B cell (primary cell): Measurements from ENCODE around the gene HIBADH. TPM values are rescaled to one million over a fixed set of nuclear protein-coding genes. Genes with fewer than 3 reads are reported as not detected.

Experiments used
- ATAC-seq: fragments of 200-7000 bp; cut with Tn5 transposase; one replicate; pipeline ENCODE4 v1.10.0; 2021; ENCODE audit warnings: low read depth, mild to moderate bottlenecking, moderate number of reproducible peaks, moderate library complexity
- CTCF ChIA-PET: fragments of 350-600 bp; sonication (Branson Sonifier 250); formaldehyde crosslinking; loops from one replicate; lab custom pipeline; 2021; ENCODE audit warnings: antibody characterized with exemption, inconsistent platforms; lab: Charles Lee
- POLR2A ChIA-PET: fragments of 350-600 bp; sonication (Branson Sonifier 250); formaldehyde crosslinking; loops from one replicate; lab custom pipeline; 2021; ENCODE audit warnings: antibody characterized with exemption; lab: Charles Lee
- DNase-seq: peaks from one replicate; pipeline ENCODE4 v3.0.0; 2013
- H2AFZ ChIP-seq: 2 replicates; pipeline ENCODE4 v1.6.1; 2012; ENCODE audit warnings: mild to moderate bottlenecking, low read depth, low read length; ENCODE audit not compliant: insufficient read depth, poor library complexity, severe bottlenecking
- H3K27ac ChIP-seq, 2 donors: 1 replicate in 1 of 2; 2 replicates in 1 of 2; pipeline ENCODE4 v1.5.1; 2012 to 2013; ENCODE audit warnings: low read length in 2 of 2, mild to moderate bottlenecking in 2 of 2, moderate library complexity in 1 of 2
- H3K27me3 ChIP-seq, 4 experiments: fragments of 200-600 bp in 1 of 4; sonication (generic) in 1 of 4; replicated peaks in 1 of 4; 1 replicate in 2 of 4; 2 replicates in 2 of 4; pipeline versions ENCODE4 v1.6.1 to v1.7.0; 2013 to 2016; ENCODE audit warnings: low read length in 3 of 4, mild to moderate bottlenecking in 2 of 4, mixed read lengths in 1 of 4, moderate library complexity in 1 of 4; ENCODE audit not compliant: insufficient read depth in 4 of 4, control insufficient read depth in 3 of 4; ENCODE audit errors: control extremely low read depth in 1 of 4
- H3K36me3 ChIP-seq, 2 experiments: replicated peaks in 1 of 2; 1 replicate in 1 of 2; 2 replicates in 1 of 2; pipeline versions ENCODE4 v1.6.1 to v1.7.1; 2013; ENCODE audit warnings: low read length in 1 of 2; ENCODE audit not compliant: insufficient read depth in 2 of 2, control insufficient read depth in 1 of 2; ENCODE audit errors: control extremely low read depth in 1 of 2, extremely low read depth in 1 of 2
- H3K4me1 ChIP-seq, 2 donors: fragments of 200-600 bp in 1 of 2; sonication (generic) in 1 of 2; 1 replicate in 1 of 2; 2 replicates in 1 of 2; pipeline versions ENCODE4 v1.5.1 to v1.6.1; 2013 to 2017; ENCODE audit warnings: low read length in 2 of 2; ENCODE audit not compliant: control insufficient read depth in 2 of 2, insufficient read depth in 2 of 2
- H3K4me2 ChIP-seq: replicated peaks from 2 replicates; pipeline ENCODE3; 2012; ENCODE audit warnings: mild to moderate bottlenecking, low read depth, low read length; ENCODE audit not compliant: poor library complexity, severe bottlenecking
- H3K4me3 ChIP-seq, 5 experiments: fragments of 200-600 bp in 1 of 5; sonication (generic) in 1 of 5; 1 replicate in 3 of 5; 2 replicates in 2 of 5; pipeline versions ENCODE4 v1.5.1 to v1.7.0; 2011 to 2016; ENCODE audit warnings: low read length in 4 of 5, mild to moderate bottlenecking in 4 of 5, low read depth in 2 of 5, control low read depth in 1 of 5, moderate library complexity in 1 of 5; ENCODE audit not compliant: insufficient read depth in 1 of 5; ENCODE audit errors: control extremely low read depth in 1 of 5, extremely low read depth in 1 of 5
- H3K79me2 ChIP-seq: fragments of 200-600 bp; sonication (generic); one replicate; pipeline ENCODE4 v1.6.0; 2016; ENCODE audit warnings: low read length; ENCODE audit not compliant: control insufficient read depth, insufficient read depth
- H3K9ac ChIP-seq: fragments of 200-600 bp; sonication (generic); 2 replicates; pipeline ENCODE4 v1.6.1; 2017; ENCODE audit warnings: mild to moderate bottlenecking, low read length, moderate library complexity
- H3K9me3 ChIP-seq, 3 donors: one replicate each; pipeline versions ENCODE4 v1.6.1 to v1.7.1; 2013; ENCODE audit warnings: low read length in 2 of 3; ENCODE audit not compliant: control insufficient read depth in 2 of 3, insufficient read depth in 1 of 3; ENCODE audit errors: control extremely low read depth in 1 of 3
- H4K20me1 ChIP-seq: 2 replicates; pipeline ENCODE4 v1.6.0; 2012; ENCODE audit warnings: mild to moderate bottlenecking, low read length; ENCODE audit not compliant: insufficient read depth, control insufficient read depth, poor library complexity, severe bottlenecking
- H3K27ac Mint-ChIP-seq: one replicate; pipeline ENCODE4 v1.8.0; 2021; ENCODE audit warnings: mixed read lengths
- H3K27me3 Mint-ChIP-seq: one replicate; pipeline ENCODE4 v1.8.0; 2021; ENCODE audit warnings: mixed read lengths
- H3K4me1 Mint-ChIP-seq: one replicate; pipeline ENCODE4 v1.8.0; 2021; ENCODE audit warnings: mixed read lengths
- H3K4me3 Mint-ChIP-seq: one replicate; pipeline ENCODE4 v1.8.0; 2021; ENCODE audit warnings: mixed read lengths
- H3K9me3 Mint-ChIP-seq: one replicate; pipeline ENCODE4 v1.8.0; 2022; ENCODE audit warnings: mixed read lengths; ENCODE audit not compliant: insufficient read depth
- CTCF ChIP-seq: fragments of 200-600 bp; IDR thresholded peaks from one replicate; pipeline ENCODE4 v1.8.0; 2022; ENCODE audit warnings: antibody characterized with exemption, mild to moderate bottlenecking
- EZH2 ChIP-seq: IDR thresholded peaks from 2 replicates; pipeline ENCODE4 v1.6.1; 2012; ENCODE audit warnings: borderline replicate concordance, low read depth, mild to moderate bottlenecking, moderate library complexity, low read length; ENCODE audit not compliant: insufficient read depth, poor library complexity, severe bottlenecking
- WGBS: methylation state at CpG from one replicate; pipeline ENCODE4 v1.1.5; 2013; ENCODE audit warnings: missing lambda C conversion rate; ENCODE audit not compliant: insufficient coverage; 5-methylcytosine and 5-hydroxymethylcytosine counted together
- intact Hi-C: fragments of 100-400 bp; cut with micrococcal nuclease; formaldehyde crosslinking; loops from one replicate; pipeline ENCODE4 v1.10.0; 2022
- polyA plus RNA-seq: library from polyadenylated mRNA; depleted of rRNA; stranded (reverse); fragments of >200 nt; gene quantifications from 2 replicates; pipeline ENCODE4 v1.2.3, GENCODE V29; 2012
- total RNA-seq, 2 donors: library from RNA; stranded (reverse); fragments of 120-200 nt in 1 of 2; gene quantifications; 1 replicate in 1 of 2; 2 replicates in 1 of 2; pipeline versions ENCODE4 v1.2.3 to v1.2.4, GENCODE V29; 2013 to 2022

The HIBADH gene
- total and polyA plus RNA-seq, 2 donors (not counting 1 experiment from before 2014, with no cell fraction given): 6.9 to 14.1 TPM

GRCh38 chr7:27689150-27689549 lies 26.5 kb upstream of the HIBADH start:
- intact Hi-C loops: loop anchor here (2.0 kb wide), 2 partner anchors 86 to 94 kb away; no protein-coding TSS in a partner anchor

GRCh38 chr7:27688646-27689045 lies 26.0 kb upstream of the HIBADH start:
- TF ChIP-seq EZH2 (no peak), CTCF (no peak)
- no peak overlapping the region for H3K4me3 Mint-ChIP-seq

More at GRCh38 chr7:27689150-27689549, 26.5 kb upstream of the HIBADH start:
- Histone ChIP-seq H3K4me1 (no peaks in the 10 kb centered on the region), H4K20me1 (no peaks in the 10 kb centered on the region), H3K4me2 (no peak overlapping the region), H2AFZ (no peak overlapping the region), H3K27ac (no peak overlapping the region), H3K4me3 (no peak overlapping the region), H3K36me3 (no peaks in the 10 kb centered on the region), H3K9me3 (no peaks in the 10 kb centered on the region), H3K9ac (no peak overlapping the region), H3K79me2 (no peaks in the 10 kb centered on the region), H3K27me3 (no peaks in the 10 kb centered on the region)
- 82% methylated on average over 1 of the region's 1 CpG for WGBS
- ChIA-PET CTCF (interaction anchor here (1.1 to 2.2 kb wide), 4 partner anchors 85 to 232 kb away, joined by 3 to 11 read pairs (median 6); no protein-coding TSS in a partner anchor), POLR2A (no interaction called here)
- Mint-ChIP-seq H3K27ac (no peak overlapping the region), H3K27me3 (peaks cover 8% of the 10 kb centered on the region), H3K4me3 (no peak overlapping the region), H3K4me1 (no peaks in the 10 kb centered on the region), H3K9me3 (peaks cover 6% of the 10 kb centered on the region)
- TF ChIP-seq EZH2 (no peak), CTCF (no peak)
- ATAC-seq: no peak
- DNase-seq: no peak

More at GRCh38 chr7:27688646-27689045, 26.0 kb upstream of the HIBADH start:
- peaks cover 6% of the 10 kb centered on the region for H3K9me3 Mint-ChIP-seq
- no peaks in the 10 kb centered on the region for H3K4me1 Mint-ChIP-seq
- no peaks in the 10 kb centered on the region for H3K9me3 ChIP-seq
- DNase-seq (no peak), ATAC-seq (no peak)
- POLR2A ChIA-PET: no interaction called here
- no peaks in the 10 kb centered on the region for H4K20me1 ChIP-seq
- H3K27me3 ChIP-seq: no peaks in the 10 kb centered on the region
- H3K27ac ChIP-seq: no peak overlapping the region
- CTCF ChIA-PET: interaction anchor here (0.6 to 2.2 kb wide), 4 partner anchors 86 to 232 kb away, joined by 3 to 11 read pairs (median 4); no protein-coding TSS in a partner anchor
- WGBS: 100% methylated on average over 1 of the region's 3 CpGs
- H3K4me1 ChIP-seq: no peaks in the 10 kb centered on the region
- no peak overlapping the region for H3K4me2 ChIP-seq
- H3K79me2 ChIP-seq: no peaks in the 10 kb centered on the region
- H3K27ac Mint-ChIP-seq: no peak overlapping the region
- H3K36me3 ChIP-seq: no peaks in the 10 kb centered on the region
- H3K4me3 ChIP-seq: no peak overlapping the region
- H3K27me3 Mint-ChIP-seq: peaks cover 8% of the 10 kb centered on the region
- H2AFZ ChIP-seq: no peak overlapping the region
- intact Hi-C loops: loop anchor here (2.0 kb wide), 2 partner anchors 86 to 94 kb away; no protein-coding TSS in a partner anchor
- no peak overlapping the region for H3K9ac ChIP-seq
